Measurements from ENCODE around the gene ARHGEF40. TPM values are rescaled to one million over a fixed set of nuclear protein-coding genes. Genes with fewer than 3 reads are reported as not detected.

Gene ARHGEF40
- total and polyA plus RNA-seq, 2 donors (not counting 1 experiment from before 2014, with no cell fraction given) = 1.0 to 1.7 TPM

GRCh38 chr14:21072031-21072473 lies 1.9 kb downstream of the ARHGEF40 start:
- WGBS (ENCODE audit: insufficient coverage) = 0% methylated on average over 1 of the region's 4 CpGs
- Histone ChIP-seq H3K36me3 (replicated peaks in 1 of 2; ENCODE audit: control extremely low read depth in 1 of 2, control insufficient read depth in 1 of 2, extremely low read depth in 1 of 2, insufficient read depth in 2 of 2, low read length in 1 of 2) (no peaks in the 10 kb centered on the region), H2AFZ (ENCODE audit: insufficient read depth, low read depth, low read length, poor library complexity, severe bottlenecking) (peak overlapping the region; percentile 43), H3K4me3 (ENCODE audit: control extremely low read depth in 1 of 5, extremely low read depth in 1 of 5, insufficient read depth in 1 of 5, low read depth in 2 of 5, low read length in 4 of 5) (peak overlapping the region in 3 of 5 experiments; percentile 42 to 69 (median 53)), H3K9ac (ENCODE audit: low read length) (peak overlapping the region; percentile 70), H3K79me2 (ENCODE audit: control insufficient read depth, insufficient read depth, low read length) (no peaks in the 10 kb centered on the region), H3K27me3 (replicated peaks in 1 of 4; ENCODE audit: control extremely low read depth in 1 of 4, control insufficient read depth in 3 of 4, insufficient read depth in 4 of 4, low read length in 3 of 4) (peaks cover 0 to 50% (median 18%) of the 10 kb centered on the region in 4 experiments), H3K4me1 (ENCODE audit: control insufficient read depth in 2 of 2, insufficient read depth in 2 of 2, low read length in 2 of 2) (peaks cover 34 to 40% of the 10 kb centered on the region in 2 donors), H3K4me2 (replicated peaks; ENCODE audit: low read depth, low read length, poor library complexity, severe bottlenecking) (peak overlapping the region; percentile 97), H3K9me3 (ENCODE audit: control extremely low read depth in 1 of 3, control insufficient read depth in 2 of 3, insufficient read depth in 1 of 3, low read length in 2 of 3) (peaks cover 0 to 9% (median 0%) of the 10 kb centered on the region in 3 donors), H4K20me1 (ENCODE audit: control insufficient read depth, insufficient read depth, low read length, poor library complexity, severe bottlenecking) (no peaks in the 10 kb centered on the region), H3K27ac (ENCODE audit: low read length in 2 of 2) (no peak overlapping the region)
- POLR2A ChIA-PET = interaction anchor here (1.0 to 2.7 kb wide), 4 partner anchors 20 to 1847 kb away, joined by 4 to 27 read pairs (median 9); partner anchors contain the start of genes RBM23 and ZNF219
- no peak for ATAC-seq (ENCODE audit: low read depth)
- Mint-ChIP-seq H3K4me1 (peaks cover 44% of the 10 kb centered on the region), H3K4me3 (peak overlapping the region; percentile 93), H3K27me3 (peaks cover 20% of the 10 kb centered on the region), H3K9me3 (ENCODE audit: insufficient read depth) (no peaks in the 10 kb centered on the region), H3K27ac (no peak overlapping the region)
- TF ChIP-seq, protein P1, sequence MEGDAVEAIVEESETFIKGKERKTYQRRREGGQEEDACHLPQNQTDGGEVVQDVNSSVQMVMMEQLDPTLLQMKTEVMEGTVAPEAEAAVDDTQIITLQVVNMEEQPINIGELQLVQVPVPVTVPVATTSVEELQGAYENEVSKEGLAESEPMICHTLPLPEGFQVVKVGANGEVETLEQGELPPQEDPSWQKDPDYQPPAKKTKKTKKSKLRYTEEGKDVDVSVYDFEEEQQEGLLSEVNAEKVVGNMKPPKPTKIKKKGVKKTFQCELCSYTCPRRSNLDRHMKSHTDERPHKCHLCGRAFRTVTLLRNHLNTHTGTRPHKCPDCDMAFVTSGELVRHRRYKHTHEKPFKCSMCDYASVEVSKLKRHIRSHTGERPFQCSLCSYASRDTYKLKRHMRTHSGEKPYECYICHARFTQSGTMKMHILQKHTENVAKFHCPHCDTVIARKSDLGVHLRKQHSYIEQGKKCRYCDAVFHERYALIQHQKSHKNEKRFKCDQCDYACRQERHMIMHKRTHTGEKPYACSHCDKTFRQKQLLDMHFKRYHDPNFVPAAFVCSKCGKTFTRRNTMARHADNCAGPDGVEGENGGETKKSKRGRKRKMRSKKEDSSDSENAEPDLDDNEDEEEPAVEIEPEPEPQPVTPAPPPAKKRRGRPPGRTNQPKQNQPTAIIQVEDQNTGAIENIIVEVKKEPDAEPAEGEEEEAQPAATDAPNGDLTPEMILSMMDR (IDR thresholded peaks at IDR 0.05) = no peak
- TF ChIP-seq EZH2 (IDR thresholded peaks at IDR 0.05; ENCODE audit: borderline replicate concordance, insufficient read depth, low read depth, low read length, poor library complexity, severe bottlenecking) = no peak
- CTCF ChIA-PET = interaction anchor here (0.9 to 6.2 kb wide), 7 partner anchors 10 to 57 kb away, joined by 3 to 133 read pairs (median 21); no protein-coding TSS in a partner anchor
- peak; percentile 38 for DNase-seq
- intact Hi-C loops (cut with micrococcal nuclease) = no loop called here

DNA sequence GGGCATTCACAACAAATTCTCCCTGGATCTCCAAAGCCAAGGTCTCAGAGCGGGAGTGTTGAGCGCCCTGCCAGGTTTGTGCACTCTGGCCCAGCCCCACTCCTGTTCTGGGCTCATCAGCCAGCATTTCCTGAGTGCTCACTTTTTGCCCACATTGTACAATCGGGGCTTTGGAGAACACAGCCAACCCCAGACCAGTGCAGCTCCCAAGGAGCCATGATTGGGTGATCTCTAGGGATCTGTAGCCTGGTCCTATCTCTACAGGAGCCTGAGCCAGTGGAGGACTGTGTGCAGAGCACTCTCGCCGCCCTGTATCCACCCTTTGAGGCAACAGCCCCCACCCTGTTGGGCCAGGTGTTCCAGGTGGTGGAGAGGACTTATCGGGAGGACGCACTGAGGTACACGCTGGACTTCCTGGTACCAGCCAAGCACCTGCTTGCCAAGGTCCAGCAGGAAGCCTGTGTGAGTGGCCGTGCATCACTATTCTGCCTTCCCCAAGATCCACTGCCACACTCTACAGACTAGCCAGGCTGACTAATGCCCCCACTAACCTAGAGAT lies 2.8 kb downstream of the ARHGEF40 start:
- no peak overlapping the region for H3K27ac ChIP-seq (ENCODE audit: low read length in 2 of 2)
- H3K9me3 Mint-ChIP-seq (ENCODE audit: insufficient read depth) = no peaks in the 10 kb centered on the region
- H3K4me1 ChIP-seq (ENCODE audit: control insufficient read depth in 2 of 2, insufficient read depth in 2 of 2, low read length in 2 of 2) = peaks cover 34 to 40% of the 10 kb centered on the region in 2 donors
- ChIA-PET CTCF (interaction anchor here (0.9 to 6.2 kb wide), 5 partner anchors 11 to 58 kb away, joined by 3 to 133 read pairs (median 35); no protein-coding TSS in a partner anchor), POLR2A (no interaction called here)
- WGBS (ENCODE audit: insufficient coverage) = 88% methylated on average over 9 of the region's 9 CpGs
- ATAC-seq (ENCODE audit: low read depth) = no peak
- no peak overlapping the region for H3K4me2 ChIP-seq (replicated peaks; ENCODE audit: low read depth, low read length, poor library complexity, severe bottlenecking)
- H4K20me1 ChIP-seq (ENCODE audit: control insufficient read depth, insufficient read depth, low read length, poor library complexity, severe bottlenecking) = no peaks in the 10 kb centered on the region
- H3K4me3 ChIP-seq (ENCODE audit: control extremely low read depth in 1 of 5, extremely low read depth in 1 of 5, insufficient read depth in 1 of 5, low read depth in 2 of 5, low read length in 4 of 5) = no peak overlapping the region
- TF ChIP-seq EZH2 (IDR thresholded peaks at IDR 0.05; ENCODE audit: borderline replicate concordance, insufficient read depth, low read depth, low read length, poor library complexity, severe bottlenecking) = no peak
- TF ChIP-seq, protein P1 (IDR thresholded peaks at IDR 0.05) = no peak
- peaks cover 0 to 9% (median 0%) of the 10 kb centered on the region in 3 donors for H3K9me3 ChIP-seq (ENCODE audit: control extremely low read depth in 1 of 3, control insufficient read depth in 2 of 3, insufficient read depth in 1 of 3, low read length in 2 of 3)
- DNase-seq = no peak
- peaks cover 46% of the 10 kb centered on the region for H3K4me1 Mint-ChIP-seq
- no peaks in the 10 kb centered on the region for H3K36me3 ChIP-seq (replicated peaks in 1 of 2; ENCODE audit: control extremely low read depth in 1 of 2, control insufficient read depth in 1 of 2, extremely low read depth in 1 of 2, insufficient read depth in 2 of 2, low read length in 1 of 2)
- no peak overlapping the region for H2AFZ ChIP-seq (ENCODE audit: insufficient read depth, low read depth, low read length, poor library complexity, severe bottlenecking)
- no peak overlapping the region for H3K27ac Mint-ChIP-seq
- peak overlapping the region; percentile 93 for H3K4me3 Mint-ChIP-seq
- H3K9ac ChIP-seq (ENCODE audit: low read length) = no peak overlapping the region
- peaks cover 0 to 50% (median 16%) of the 10 kb centered on the region in 4 experiments for H3K27me3 ChIP-seq (replicated peaks in 1 of 4; ENCODE audit: control extremely low read depth in 1 of 4, control insufficient read depth in 3 of 4, insufficient read depth in 4 of 4, low read length in 3 of 4)
- no peaks in the 10 kb centered on the region for H3K79me2 ChIP-seq (ENCODE audit: control insufficient read depth, insufficient read depth, low read length)
- intact Hi-C loops (cut with micrococcal nuclease) = no loop called here
- H3K27me3 Mint-ChIP-seq = peaks cover 19% of the 10 kb centered on the region

Measured in B cell (primary cell).